Activated CD4-positive, CD25-positive, alpha-beta regulatory T cell (primary cell): ENCODE data around the gene GSG1L2.
"Not testable (repeated sequence)": the region's sequence is repeated elsewhere in the genome, so short reads cannot be mapped to it uniquely, and the experiment has no call there.

Experiments
- DNase-seq, 4 experiments: peaks; one replicate each; lab custom pipeline; 2025; lab: John Stamatoyannopoulos, UW

GSG1L2 gene

DNA sequence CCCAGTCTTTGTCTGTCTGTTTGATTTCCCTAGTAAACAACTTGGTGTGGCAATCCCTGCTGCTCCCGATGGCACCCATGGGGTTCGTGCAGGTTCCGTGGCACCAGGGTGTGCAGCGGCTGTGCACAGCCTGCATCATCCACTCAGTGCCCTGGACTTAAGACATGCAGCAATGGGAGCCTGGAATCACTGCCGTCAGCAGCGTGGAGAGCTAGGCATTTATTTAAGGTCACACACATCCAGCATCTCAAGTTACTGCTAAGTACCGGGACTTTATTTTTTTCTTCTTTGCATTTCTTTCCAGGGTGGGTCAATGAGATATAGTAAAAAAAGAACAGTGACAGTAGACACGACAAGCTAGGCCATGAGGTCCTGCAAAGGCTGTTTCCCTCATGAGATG is 33.3 kb downstream of the GSG1L2 start:
- DNase-seq: no peak

DNA sequence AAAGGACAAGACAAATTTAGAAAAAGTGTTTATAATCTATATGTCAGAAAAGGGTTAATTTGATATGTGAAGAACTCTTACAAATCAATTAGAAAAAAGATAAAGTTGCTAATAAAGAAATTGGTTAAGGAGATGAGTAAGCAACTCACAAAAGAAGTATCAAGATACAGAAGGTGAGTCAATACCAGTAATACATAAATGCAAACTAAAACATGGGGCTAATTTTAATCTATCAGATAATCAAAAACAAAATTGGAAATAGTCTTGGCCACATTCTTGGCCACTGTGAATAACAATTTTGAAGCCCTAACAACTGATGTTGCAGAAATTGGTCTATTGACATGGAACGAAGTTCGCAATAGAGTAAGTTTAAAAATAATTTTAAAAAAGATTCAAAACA is 37.3 kb downstream of the GSG1L2 start:
- DNase-seq: no peak

DNA sequence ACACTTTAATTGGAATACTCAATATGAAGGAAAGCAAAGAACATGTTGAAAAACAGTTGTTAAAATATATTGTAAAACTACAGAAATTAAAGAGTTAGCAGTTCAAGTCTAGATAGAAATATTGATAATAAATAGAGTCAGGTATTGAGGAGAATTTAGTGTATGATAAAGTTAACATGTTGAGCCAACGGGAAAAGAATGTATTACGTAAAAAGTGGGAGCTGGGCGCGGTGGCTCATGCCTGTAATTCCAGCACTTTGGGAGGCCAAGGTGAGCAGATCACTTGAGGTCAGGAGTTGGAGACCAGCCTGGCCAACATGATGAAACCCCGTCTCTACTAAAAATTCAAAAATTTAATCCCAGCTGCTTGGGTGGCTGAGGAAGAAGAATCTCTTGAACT is 38.4 kb downstream of the GSG1L2 start:
- not testable (repeated sequence) for DNase-seq

DNA sequence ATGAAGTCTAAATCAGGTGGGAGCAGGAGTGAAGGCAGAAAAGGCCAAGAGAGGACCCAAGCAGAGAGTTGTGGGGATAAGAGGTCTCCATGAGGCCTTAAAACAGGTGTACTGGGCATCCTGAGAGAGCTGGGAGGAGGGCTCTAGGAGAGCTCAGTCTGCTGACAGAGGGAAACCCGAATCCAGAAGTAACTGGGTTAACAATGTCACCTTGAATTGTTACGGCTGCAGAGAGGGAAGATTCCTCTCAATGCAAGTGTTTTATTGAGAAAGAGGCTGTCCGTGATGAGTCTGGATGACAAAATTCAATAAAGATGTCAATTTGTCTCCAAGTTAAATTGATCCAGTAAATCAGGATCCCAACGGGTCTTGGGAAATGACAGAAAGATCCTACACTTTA is 38.8 kb downstream of the GSG1L2 start:
- DNase-seq: no peak

- no peak for DNase-seq
Measured at GRCh38 chr17:9780552-9780951, 41.3 kb downstream of the GSG1L2 start.

GRCh38 chr17:9776911-9777310 is 45.0 kb downstream of the GSG1L2 start:
- DNase-seq: no peak

- DNase-seq: no peak
Measured at GRCh38 chr17:9772658-9773057, 49.2 kb downstream of the GSG1L2 start.

- no peak for DNase-seq
Measured at GRCh38 chr17:9771465-9771864, 50.4 kb downstream of the GSG1L2 start.

- no peak for DNase-seq
Measured at GRCh38 chr17:9769036-9769695, 52.7 kb downstream of the GSG1L2 start.

DNA sequence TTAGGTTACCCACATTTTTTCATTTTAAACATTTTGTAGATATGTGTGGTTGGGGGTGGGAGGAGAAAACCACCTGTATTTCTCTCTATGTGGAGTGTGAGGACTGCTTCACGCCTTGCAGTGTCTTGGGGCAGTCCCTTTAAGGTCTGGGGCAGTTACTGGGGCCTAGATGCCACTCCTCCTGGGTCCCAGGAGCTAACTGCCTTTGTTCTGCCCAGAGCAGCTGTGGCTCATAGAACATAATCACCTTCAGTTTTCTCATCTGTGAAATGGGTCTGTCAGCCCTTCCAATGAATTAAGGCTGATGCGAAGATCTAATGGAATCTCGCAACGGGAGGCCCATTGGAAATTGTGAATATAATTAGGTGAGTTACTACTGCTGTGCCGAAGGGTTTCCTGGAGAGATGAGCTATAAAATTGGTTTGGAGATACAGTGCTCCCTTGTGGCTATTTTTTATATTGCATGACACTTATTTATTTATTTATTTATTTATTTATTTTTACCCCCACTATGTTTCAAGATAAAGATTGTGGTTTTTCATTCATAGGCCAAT is 53.4 kb downstream of the GSG1L2 start:
- DNase-seq: no peak

DNA sequence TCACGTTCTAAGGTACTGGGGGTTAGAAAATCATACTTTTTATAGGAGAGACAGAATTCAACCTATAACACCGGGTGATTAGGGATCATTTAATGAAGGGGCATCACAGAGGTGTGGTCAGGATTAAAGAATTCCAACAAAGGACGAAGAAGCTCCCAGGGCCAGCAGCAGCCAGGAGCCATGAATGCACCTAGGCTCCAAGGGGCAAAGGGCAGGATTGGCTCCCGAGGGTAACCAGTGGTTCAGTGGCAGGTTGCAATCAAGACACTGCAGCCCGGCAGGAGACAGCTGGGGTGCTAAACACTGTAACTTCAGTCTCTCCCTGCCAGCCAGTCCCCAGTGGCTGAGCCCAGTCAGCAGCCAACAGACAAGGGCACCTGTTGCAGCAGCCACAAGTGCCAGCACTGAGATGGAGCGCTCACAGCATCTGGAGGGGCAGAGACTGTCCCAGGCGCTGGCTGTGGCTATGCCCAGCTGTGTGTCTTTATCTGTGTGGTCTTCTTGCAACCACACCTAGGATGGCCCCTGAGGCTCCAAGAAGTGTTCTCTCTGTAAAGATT is 54.4 kb downstream of the GSG1L2 start:
- no peak for DNase-seq

GRCh38 chr17:9766970-9767369 is 54.9 kb downstream of the GSG1L2 start:
- DNase-seq: no peak

DNA sequence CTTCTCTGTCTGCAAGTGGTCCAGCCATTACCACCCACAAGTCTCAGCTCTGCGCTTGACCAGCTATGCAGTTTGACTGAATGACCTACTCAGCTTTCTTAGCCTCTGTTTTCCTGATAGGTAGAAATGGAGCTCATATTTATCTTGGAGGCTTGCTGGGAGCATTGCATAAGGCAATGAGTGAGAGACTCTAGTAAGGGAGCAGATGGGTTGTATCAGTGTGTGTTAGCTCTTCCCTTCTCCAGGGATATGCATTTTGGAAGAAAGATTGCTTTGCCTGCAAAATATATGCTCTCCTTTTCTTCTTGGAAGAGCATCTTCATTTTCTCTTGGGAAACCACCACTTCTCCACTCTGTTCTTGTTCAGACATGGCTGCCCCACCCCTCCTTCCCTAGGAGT is 56.6 kb downstream of the GSG1L2 start:
- no peak for DNase-seq

GRCh38 chr17:9763643-9764042 is 58.2 kb downstream of the GSG1L2 start:
- no peak for DNase-seq

GRCh38 chr17:9760266-9760665 is 61.6 kb downstream of the GSG1L2 start:
- DNase-seq: no peak

DNA sequence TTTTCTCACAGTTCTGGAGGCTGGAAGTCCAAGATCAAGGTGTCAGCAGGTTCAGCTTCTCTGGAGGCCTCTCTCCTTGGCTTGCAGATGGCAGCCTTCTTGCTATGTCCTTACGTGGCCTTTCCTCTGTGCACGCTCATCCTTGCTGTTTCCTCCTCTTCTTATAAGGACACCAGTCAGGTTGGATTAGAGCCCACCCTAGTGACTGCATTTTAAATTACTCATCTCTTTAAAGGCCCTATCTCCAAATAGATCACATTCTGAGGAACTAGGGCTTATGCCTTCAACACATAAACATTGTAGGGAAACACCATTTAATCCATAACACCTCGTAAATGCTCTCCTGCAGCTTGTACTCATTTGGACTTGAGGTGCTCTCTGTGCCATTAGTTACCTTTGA is 66.8 kb downstream of the GSG1L2 start:
- no peak for DNase-seq
